Measurements from ENCODE around the gene SSC5D. TPM values are rescaled to one million over a fixed set of nuclear protein-coding genes. Genes with fewer than 3 reads are reported as not detected.

Gene SSC5D
- total and polyA plus RNA-seq, 4 donors, result 2.3 to 6.0 (median 4.1) TPM

DNA sequence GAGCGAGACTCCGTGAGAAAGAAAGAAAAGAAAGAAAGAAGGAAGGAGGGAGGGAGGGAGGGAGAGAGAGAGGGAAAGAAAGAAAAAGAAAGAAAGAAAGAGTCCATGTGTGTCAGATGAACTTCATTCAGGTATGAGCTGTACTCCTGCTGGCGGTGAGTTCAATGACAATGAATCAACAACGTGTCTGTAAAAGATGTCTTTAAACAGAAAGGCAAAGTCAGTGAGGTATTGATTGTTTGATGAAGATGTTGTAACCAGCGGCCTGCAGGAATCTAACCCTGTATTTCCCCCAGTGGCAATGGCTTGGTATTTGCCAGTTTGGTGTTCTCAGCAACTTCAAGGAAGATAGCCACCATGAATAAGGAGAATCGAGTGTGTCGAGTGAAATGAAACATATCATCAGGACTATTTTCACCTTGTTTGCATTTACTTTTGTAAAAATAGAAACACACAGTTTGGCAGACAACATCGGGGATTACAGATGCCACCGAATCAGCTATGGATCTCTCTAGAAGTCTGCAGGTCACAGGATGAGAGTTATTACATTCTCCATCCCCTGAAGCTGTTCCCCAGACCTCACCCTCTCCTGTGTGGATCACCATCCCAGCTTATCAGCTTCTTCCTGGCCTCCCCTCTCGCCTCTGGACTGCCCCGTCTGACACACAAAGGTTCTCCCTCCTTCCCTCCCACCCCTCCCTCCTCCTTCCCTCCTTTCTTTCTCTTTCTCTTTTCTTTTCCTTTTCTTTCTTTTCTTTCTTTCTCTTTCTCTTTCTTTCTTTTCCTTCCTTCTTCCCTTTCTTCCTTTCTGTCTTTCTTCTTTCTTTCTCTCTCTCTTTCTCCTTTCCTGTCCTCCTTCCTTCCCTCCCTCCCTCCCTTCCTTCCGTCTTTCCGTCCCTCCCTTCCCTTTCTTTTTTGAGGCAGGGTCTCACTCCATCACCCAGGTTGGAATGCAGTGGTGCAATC lies 65.3 kb downstream of the SSC5D start:
- Histone ChIP-seq H3K36me3 (ENCODE audit: control insufficient read depth, insufficient read depth, low read length) (no peaks in the 10 kb centered on the region), H3K4me3 (ENCODE audit: low read depth, low read length) (no peak overlapping the region), H3K27ac (ENCODE audit: low read depth, low read length) (no peak overlapping the region), H3K27me3 (ENCODE audit: control insufficient read depth, insufficient read depth, low read length) (peaks cover 8% of the 10 kb centered on the region), H3K9me3 (ENCODE audit: control insufficient read depth, insufficient read depth, low read length) (no peaks in the 10 kb centered on the region), H3K4me1 (ENCODE audit: control insufficient read depth, insufficient read depth, low read length) (peaks cover 8% of the 10 kb centered on the region)
- 56% methylated on average over 13 of the region's 13 CpGs for WGBS (ENCODE audit: insufficient coverage)
- DNase-seq (ENCODE audit: low read depth in 4 of 6, low spot score in 6 of 6), result no peak

DNA sequence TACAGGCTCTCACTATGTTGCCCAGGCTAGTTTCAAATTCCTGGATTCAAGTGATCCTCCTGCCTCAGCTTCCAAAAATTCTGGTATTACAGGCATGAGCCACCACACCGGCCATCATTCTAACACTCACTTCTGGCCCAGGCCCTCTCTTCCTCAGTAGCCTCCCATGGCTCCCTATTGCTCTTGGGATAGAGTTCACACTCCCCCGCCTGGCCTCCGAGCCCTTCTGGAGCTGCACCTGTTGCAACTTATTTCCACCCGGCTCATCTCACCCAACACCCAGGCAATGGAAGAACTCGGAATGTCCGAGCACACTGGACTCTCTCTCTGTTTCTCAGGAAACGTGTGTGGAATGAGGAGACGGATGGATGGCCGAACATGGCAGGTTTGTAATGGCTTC lies 66.1 kb downstream of the SSC5D start:
- DNase-seq (ENCODE audit: low read depth in 4 of 6, low spot score in 6 of 6), result no peak
- no peaks in the 10 kb centered on the region for H3K9me3 ChIP-seq (ENCODE audit: control insufficient read depth, insufficient read depth, low read length)
- no peaks in the 10 kb centered on the region for H3K36me3 ChIP-seq (ENCODE audit: control insufficient read depth, insufficient read depth, low read length)
- H3K4me3 ChIP-seq (ENCODE audit: low read depth, low read length), result no peak overlapping the region
- peaks cover 9% of the 10 kb centered on the region for H3K27me3 ChIP-seq (ENCODE audit: control insufficient read depth, insufficient read depth, low read length)
- 63% methylated on average over 2 of the region's 9 CpGs for WGBS (ENCODE audit: insufficient coverage)
- no peak overlapping the region for H3K27ac ChIP-seq (ENCODE audit: low read depth, low read length)
- peaks cover 8% of the 10 kb centered on the region for H3K4me1 ChIP-seq (ENCODE audit: control insufficient read depth, insufficient read depth, low read length)

DNA sequence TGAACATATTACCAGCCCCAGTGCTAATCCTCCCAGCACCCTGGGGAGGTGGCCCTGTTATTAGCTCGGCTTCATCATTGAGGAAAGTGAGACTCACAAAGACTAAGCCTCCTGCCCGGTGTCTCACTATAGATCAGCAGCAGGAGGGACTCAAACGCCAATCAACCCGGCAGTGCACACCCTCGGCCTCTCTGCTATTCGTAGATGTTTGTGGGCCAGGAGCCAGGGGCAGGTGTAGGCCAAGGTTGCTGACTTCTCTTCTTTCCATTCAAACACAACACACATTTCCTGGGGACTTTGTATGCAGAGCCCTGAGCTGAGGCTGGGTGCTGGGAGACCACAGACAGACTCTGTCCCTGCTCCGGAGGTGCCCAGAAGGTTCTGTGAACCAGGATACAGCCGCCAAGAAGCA lies 66.5 kb downstream of the SSC5D start:
- H3K4me3 ChIP-seq (ENCODE audit: low read depth, low read length), result no peak overlapping the region
- H3K9me3 ChIP-seq (ENCODE audit: control insufficient read depth, insufficient read depth, low read length), result no peaks in the 10 kb centered on the region
- no peak overlapping the region for H3K27ac ChIP-seq (ENCODE audit: low read depth, low read length)
- no peaks in the 10 kb centered on the region for H3K36me3 ChIP-seq (ENCODE audit: control insufficient read depth, insufficient read depth, low read length)
- WGBS (ENCODE audit: insufficient coverage), result 53% methylated on average over 4 of the region's 8 CpGs
- H3K27me3 ChIP-seq (ENCODE audit: control insufficient read depth, insufficient read depth, low read length), result peaks cover 8% of the 10 kb centered on the region
- no peak for DNase-seq (ENCODE audit: low read depth in 4 of 6, low spot score in 6 of 6)
- H3K4me1 ChIP-seq (ENCODE audit: control insufficient read depth, insufficient read depth, low read length), result peaks cover 5% of the 10 kb centered on the region

DNA sequence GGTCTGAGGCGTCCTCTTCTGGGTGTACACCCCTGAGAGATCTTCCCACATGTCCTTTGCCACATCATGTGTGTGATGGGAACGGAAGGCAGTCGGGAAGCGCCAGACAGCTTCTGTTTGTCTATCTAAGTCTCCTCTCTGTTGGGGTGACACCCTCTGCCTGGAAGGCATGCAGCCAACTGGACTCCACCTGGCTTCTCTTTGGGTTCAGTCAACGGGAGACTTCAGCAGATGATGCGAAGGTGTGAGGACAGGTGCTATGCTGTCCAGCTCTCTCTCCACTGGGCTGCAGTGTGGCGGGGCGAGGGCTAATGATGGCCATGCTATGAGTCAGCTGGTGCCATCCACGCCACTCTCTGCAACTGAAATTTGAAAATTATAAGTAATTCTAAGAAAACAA lies 71.4 kb downstream of the SSC5D start:
- WGBS (ENCODE audit: insufficient coverage), result 82% methylated on average over 6 of the region's 9 CpGs
- Histone ChIP-seq H3K4me3 (ENCODE audit: low read depth, low read length) (no peak overlapping the region), H3K27me3 (ENCODE audit: control insufficient read depth, insufficient read depth, low read length) (peaks cover 3% of the 10 kb centered on the region), H3K9me3 (ENCODE audit: control insufficient read depth, insufficient read depth, low read length) (no peaks in the 10 kb centered on the region), H3K36me3 (ENCODE audit: control insufficient read depth, insufficient read depth, low read length) (no peaks in the 10 kb centered on the region), H3K4me1 (ENCODE audit: control insufficient read depth, insufficient read depth, low read length) (peaks cover 18% of the 10 kb centered on the region), H3K27ac (ENCODE audit: low read depth, low read length) (no peak overlapping the region)
- DNase-seq (ENCODE audit: low read depth in 4 of 6, low spot score in 6 of 6), result no peak

DNA sequence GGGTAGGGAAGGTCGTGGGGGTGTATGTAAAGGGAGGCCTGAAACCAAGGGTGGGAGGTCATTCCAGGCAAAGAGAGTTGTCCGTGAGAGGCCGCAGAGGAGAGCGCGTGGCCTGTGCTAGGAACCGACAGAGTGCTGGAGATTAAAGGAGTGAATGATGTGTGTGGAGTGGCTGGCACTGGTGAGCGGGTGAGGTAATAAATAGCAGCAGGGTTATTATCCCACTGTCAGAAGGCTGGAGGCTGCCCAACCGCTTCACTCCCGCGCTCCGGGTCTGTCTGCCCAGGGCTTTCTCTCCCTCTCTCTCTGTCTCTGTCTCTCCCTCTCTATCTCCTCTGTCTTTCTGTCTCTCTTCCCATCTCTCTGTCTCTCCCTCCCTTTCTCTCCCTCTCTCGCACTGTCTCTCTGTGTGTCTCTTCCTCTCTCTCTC lies 75.0 kb downstream of the SSC5D start:
- DNase-seq (ENCODE audit: low read depth in 4 of 6, low spot score in 6 of 6), result peak in 2 of 6 donors; percentile 74 to 83
- Histone ChIP-seq H3K27me3 (ENCODE audit: control insufficient read depth, insufficient read depth, low read length) (peaks cover 3% of the 10 kb centered on the region), H3K4me1 (ENCODE audit: control insufficient read depth, insufficient read depth, low read length) (peaks cover 18% of the 10 kb centered on the region), H3K36me3 (ENCODE audit: control insufficient read depth, insufficient read depth, low read length) (no peaks in the 10 kb centered on the region), H3K9me3 (ENCODE audit: control insufficient read depth, insufficient read depth, low read length) (no peaks in the 10 kb centered on the region), H3K4me3 (ENCODE audit: low read depth, low read length) (no peak overlapping the region), H3K27ac (ENCODE audit: low read depth, low read length) (no peak overlapping the region)
- WGBS (ENCODE audit: insufficient coverage), result 18% methylated on average over 11 of the region's 12 CpGs

DNA sequence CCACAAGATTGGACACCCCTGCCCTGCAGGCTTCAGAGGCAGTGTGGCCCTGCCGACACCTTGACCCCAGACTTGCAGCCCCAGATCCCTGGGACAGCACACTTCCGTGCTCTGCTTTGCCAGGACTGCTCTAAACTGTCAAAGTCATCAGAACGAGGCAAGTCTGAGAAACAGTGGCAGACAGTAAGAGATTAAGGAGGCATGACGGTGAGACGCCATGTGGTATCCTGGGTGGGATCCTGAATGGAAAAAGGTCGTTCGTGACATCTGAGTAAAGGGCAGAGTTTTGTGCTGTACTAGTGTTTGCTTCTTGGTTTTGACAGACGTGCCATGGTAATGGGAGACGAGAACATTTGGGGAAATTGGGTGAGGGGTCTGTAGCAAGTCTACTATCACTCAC lies 78.6 kb downstream of the SSC5D start:
- Histone ChIP-seq H3K27me3 (ENCODE audit: control insufficient read depth, insufficient read depth, low read length) (no peaks in the 10 kb centered on the region), H3K4me3 (ENCODE audit: low read depth, low read length) (no peak overlapping the region), H3K4me1 (ENCODE audit: control insufficient read depth, insufficient read depth, low read length) (peaks cover 18% of the 10 kb centered on the region), H3K27ac (ENCODE audit: low read depth, low read length) (no peak overlapping the region), H3K36me3 (ENCODE audit: control insufficient read depth, insufficient read depth, low read length) (no peaks in the 10 kb centered on the region), H3K9me3 (ENCODE audit: control insufficient read depth, insufficient read depth, low read length) (no peaks in the 10 kb centered on the region)
- DNase-seq (ENCODE audit: low read depth in 4 of 6, low spot score in 6 of 6), result no peak
- 48% methylated on average over 7 of the region's 9 CpGs for WGBS (ENCODE audit: insufficient coverage)

DNA sequence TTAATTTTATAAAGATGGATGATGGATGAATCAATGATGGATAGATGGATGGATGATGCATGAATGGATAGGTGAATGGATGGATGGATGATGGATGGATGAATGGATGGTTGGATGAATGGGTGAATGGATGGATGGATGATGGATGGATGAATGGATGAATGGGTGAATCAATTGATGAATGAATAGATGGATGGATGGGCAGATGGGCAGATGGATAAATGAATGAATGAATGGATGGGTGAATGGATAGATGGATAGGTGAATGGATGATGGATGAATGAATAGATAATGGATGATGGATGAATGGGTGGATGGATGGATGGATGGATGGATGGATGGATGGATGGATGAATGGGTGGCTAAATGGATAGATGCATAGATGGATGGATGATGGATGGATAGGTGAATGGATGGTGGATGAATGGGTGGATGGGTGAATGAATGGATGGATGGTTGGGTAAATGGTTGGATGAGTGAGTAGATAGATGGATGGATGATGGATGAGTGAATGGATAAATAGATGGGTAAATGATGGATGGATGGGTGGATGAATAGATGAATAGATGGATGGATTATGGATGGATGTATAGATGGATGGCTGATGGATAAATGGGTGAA lies 79.6 kb downstream of the SSC5D start:
- H3K4me3 ChIP-seq (ENCODE audit: low read depth, low read length), result no peak overlapping the region
- H3K9me3 ChIP-seq (ENCODE audit: control insufficient read depth, insufficient read depth, low read length), result no peaks in the 10 kb centered on the region
- H3K4me1 ChIP-seq (ENCODE audit: control insufficient read depth, insufficient read depth, low read length), result peaks cover 15% of the 10 kb centered on the region
- no peak overlapping the region for H3K27ac ChIP-seq (ENCODE audit: low read depth, low read length)
- H3K36me3 ChIP-seq (ENCODE audit: control insufficient read depth, insufficient read depth, low read length), result no peaks in the 10 kb centered on the region
- H3K27me3 ChIP-seq (ENCODE audit: control insufficient read depth, insufficient read depth, low read length), result no peaks in the 10 kb centered on the region
- no peak for DNase-seq (ENCODE audit: low read depth in 4 of 6, low spot score in 6 of 6)

Other genes starting within 250 kb of the SSC5D start
- 10 to 100 TPM; 22.6 to 23.9 TPM for gene PPP6R1, start 229.4 kb upstream of the SSC5D start, total RNA-seq
- 10 to 100 TPM; 58.9 to 66.8 TPM for gene PPP6R1, start 229.4 kb upstream of the SSC5D start, polyA plus RNA-seq (ENCODE audit: insufficient read length in 2 of 2)
- 10 to 100 TPM; 19.6 to 24.0 TPM for gene HSPBP1, start 208.3 kb upstream of the SSC5D start, total RNA-seq
- gene HSPBP1, start 208.3 kb upstream of the SSC5D start, polyA plus RNA-seq (ENCODE audit: insufficient read length in 2 of 2), result 10 to 100 TPM; 68.3 to 71.4 TPM
- 10 to 100 TPM; 46.4 to 51.9 TPM for gene BRSK1, start 204.4 kb upstream of the SSC5D start, total RNA-seq
- gene BRSK1, start 204.4 kb upstream of the SSC5D start, polyA plus RNA-seq (ENCODE audit: insufficient read length in 2 of 2), result 100 to 1,000 TPM; 201 to 206 TPM
- under 1 TPM; 0.66 to 0.89 TPM for gene TMEM150B, start 163.1 kb upstream of the SSC5D start, total RNA-seq
- under 1 TPM; 0.52 to 0.77 TPM for gene TMEM150B, start 163.1 kb upstream of the SSC5D start, polyA plus RNA-seq (ENCODE audit: insufficient read length in 2 of 2)
- gene KMT5C, start 148.6 kb upstream of the SSC5D start, total RNA-seq, result 10 to 100 TPM in 1 of 2 donors, 1 to 10 TPM in 1; 7.0 to 22.4 TPM
- 10 to 100 TPM; 25.5 to 39.2 TPM for gene KMT5C, start 148.6 kb upstream of the SSC5D start, polyA plus RNA-seq (ENCODE audit: insufficient read length in 2 of 2)
- gene COX6B2, start 133.7 kb upstream of the SSC5D start, total RNA-seq, result 1 to 10 TPM in 1 of 2 donors, under 1 TPM in 1; 0.69 to 2.8 TPM
- gene COX6B2, start 133.7 kb upstream of the SSC5D start, polyA plus RNA-seq (ENCODE audit: insufficient read length in 2 of 2), result 1 to 10 TPM; 3.8 to 4.8 TPM
- not detected for gene GARIN5B, start 125.2 kb upstream of the SSC5D start, total RNA-seq
- gene GARIN5B, start 125.2 kb upstream of the SSC5D start, polyA plus RNA-seq (ENCODE audit: insufficient read length in 2 of 2), result under 1 TPM; 0.14 to 0.43 TPM
- under 1 TPM; 0.20 to 0.22 TPM for gene IL11, start 118.0 kb upstream of the SSC5D start, total RNA-seq
- 1 to 10 TPM; 1.5 to 1.9 TPM for gene IL11, start 118.0 kb upstream of the SSC5D start, polyA plus RNA-seq (ENCODE audit: insufficient read length in 2 of 2)
- gene TMEM190, start 111.6 kb upstream of the SSC5D start, total RNA-seq, result 1 to 10 TPM in 1 of 2 donors, under 1 TPM in 1; 0.40 to 2.2 TPM
- gene TMEM190, start 111.6 kb upstream of the SSC5D start, polyA plus RNA-seq (ENCODE audit: insufficient read length in 2 of 2), result 1 to 10 TPM in 1 of 2 donors, under 1 TPM in 1; 0.65 to 5.0 TPM
- under 1 TPM in 1 of 2 donors, not detected in 1; 0.55 TPM for gene TMEM238, start 104.1 kb upstream of the SSC5D start, total RNA-seq
- gene TMEM238, start 104.1 kb upstream of the SSC5D start, polyA plus RNA-seq (ENCODE audit: insufficient read length in 2 of 2), result under 1 TPM; 0.69 to 0.86 TPM
- gene RPL28, start 102.5 kb upstream of the SSC5D start, total RNA-seq, result 100 to 1,000 TPM; 135 to 417 TPM
- gene RPL28, start 102.5 kb upstream of the SSC5D start, polyA plus RNA-seq (ENCODE audit: insufficient read length in 2 of 2), result 1,000 to 10,000 TPM; 1,153 to 1,205 TPM
- 10 to 100 TPM; 14.6 to 55.8 TPM for gene UBE2S, start 80.6 kb upstream of the SSC5D start, total RNA-seq
- gene UBE2S, start 80.6 kb upstream of the SSC5D start, polyA plus RNA-seq (ENCODE audit: insufficient read length in 2 of 2), result 100 to 1,000 TPM; 104 to 124 TPM
- gene SHISA7, start 45.1 kb upstream of the SSC5D start, total RNA-seq, result 1 to 10 TPM; 4.0 to 5.2 TPM
- gene SHISA7, start 45.1 kb upstream of the SSC5D start, polyA plus RNA-seq (ENCODE audit: insufficient read length in 2 of 2), result 10 to 100 TPM; 29.1 to 35.6 TPM
- gene ISOC2, start 26.8 kb upstream of the SSC5D start, total RNA-seq, result 10 to 100 TPM; 30.3 to 59.3 TPM
- 10 to 100 TPM; 60.2 to 65.1 TPM for gene ISOC2, start 26.8 kb upstream of the SSC5D start, polyA plus RNA-seq (ENCODE audit: insufficient read length in 2 of 2)
- not detected for gene C19orf85, start 23.7 kb upstream of the SSC5D start, total RNA-seq
- gene C19orf85, start 23.7 kb upstream of the SSC5D start, polyA plus RNA-seq (ENCODE audit: insufficient read length in 2 of 2), result not detected
- 1 to 10 TPM; 1.5 to 1.7 TPM for gene ZNF628, start 11.8 kb upstream of the SSC5D start, total RNA-seq
- 1 to 10 TPM; 5.7 to 6.6 TPM for gene ZNF628, start 11.8 kb upstream of the SSC5D start, polyA plus RNA-seq (ENCODE audit: insufficient read length in 2 of 2)
- 10 to 100 TPM; 16.2 to 45.6 TPM for gene NAT14, start 3.2 kb upstream of the SSC5D start, total RNA-seq
- gene NAT14, start 3.2 kb upstream of the SSC5D start, polyA plus RNA-seq (ENCODE audit: insufficient read length in 2 of 2), result 10 to 100 TPM; 93.2 to 94.0 TPM
- gene SBK2, start 48.7 kb downstream of the SSC5D start, total RNA-seq, result under 1 TPM in 1 of 2 donors, not detected in 1; 0.44 TPM
- gene SBK2, start 48.7 kb downstream of the SSC5D start, polyA plus RNA-seq (ENCODE audit: insufficient read length in 2 of 2), result under 1 TPM in 1 of 2 donors, not detected in 1; 0.15 TPM
- gene SBK3, start 57.1 kb downstream of the SSC5D start, total RNA-seq, result under 1 TPM in 1 of 2 donors, not detected in 1; 0.11 TPM
- gene SBK3, start 57.1 kb downstream of the SSC5D start, polyA plus RNA-seq (ENCODE audit: insufficient read length in 2 of 2), result under 1 TPM in 1 of 2 donors, not detected in 1; 0.17 TPM
- 1 to 10 TPM; 2.1 to 9.9 TPM for gene ZNF579, start 92.4 kb downstream of the SSC5D start, total RNA-seq
- 10 to 100 TPM; 24.9 to 25.3 TPM for gene ZNF579, start 92.4 kb downstream of the SSC5D start, polyA plus RNA-seq (ENCODE audit: insufficient read length in 2 of 2)
- 1 to 10 TPM; 2.3 to 7.5 TPM for gene FIZ1, start 111.1 kb downstream of the SSC5D start, total RNA-seq
- 10 to 100 TPM; 23.4 to 26.5 TPM for gene FIZ1, start 111.1 kb downstream of the SSC5D start, polyA plus RNA-seq (ENCODE audit: insufficient read length in 2 of 2)
- 1 to 10 TPM; 5.1 to 9.6 TPM for gene ZNF524, start 111.9 kb downstream of the SSC5D start, total RNA-seq
- 10 to 100 TPM; 11.2 to 13.6 TPM for gene ZNF524, start 111.9 kb downstream of the SSC5D start, polyA plus RNA-seq (ENCODE audit: insufficient read length in 2 of 2)
- gene ZNF865, start 117.2 kb downstream of the SSC5D start, total RNA-seq, result 1 to 10 TPM; 1.4 to 2.1 TPM
- 10 to 100 TPM; 14.8 to 15.4 TPM for gene ZNF865, start 117.2 kb downstream of the SSC5D start, polyA plus RNA-seq (ENCODE audit: insufficient read length in 2 of 2)
- gene ZNF784, start 136.1 kb downstream of the SSC5D start, total RNA-seq, result 1 to 10 TPM; 2.9 to 6.3 TPM
- gene ZNF784, start 136.1 kb downstream of the SSC5D start, polyA plus RNA-seq (ENCODE audit: insufficient read length in 2 of 2), result 10 to 100 TPM in 1 of 2 donors, 1 to 10 TPM in 1; 9.9 to 12.8 TPM
- gene ZNF580, start 152.6 kb downstream of the SSC5D start, total RNA-seq, result 10 to 100 TPM in 1 of 2 donors, 1 to 10 TPM in 1; 3.5 to 15.6 TPM
- 10 to 100 TPM; 61.7 to 71.7 TPM for gene ZNF580, start 152.6 kb downstream of the SSC5D start, polyA plus RNA-seq (ENCODE audit: insufficient read length in 2 of 2)
- gene ZNF581, start 155.2 kb downstream of the SSC5D start, total RNA-seq, result 10 to 100 TPM in 1 of 2 donors, 1 to 10 TPM in 1; 6.6 to 10.5 TPM
- 10 to 100 TPM; 19.0 to 20.5 TPM for gene ZNF581, start 155.2 kb downstream of the SSC5D start, polyA plus RNA-seq (ENCODE audit: insufficient read length in 2 of 2)
- 10 to 100 TPM; 13.4 to 14.1 TPM for gene CCDC106, start 159.8 kb downstream of the SSC5D start, total RNA-seq
- 10 to 100 TPM; 56.9 to 57.6 TPM for gene CCDC106, start 159.8 kb downstream of the SSC5D start, polyA plus RNA-seq (ENCODE audit: insufficient read length in 2 of 2)
- gene U2AF2, start 166.6 kb downstream of the SSC5D start, total RNA-seq, result 100 to 1,000 TPM in 1 of 2 donors, 10 to 100 TPM in 1; 60.7 to 119 TPM
- gene U2AF2, start 166.6 kb downstream of the SSC5D start, polyA plus RNA-seq (ENCODE audit: insufficient read length in 2 of 2), result 100 to 1,000 TPM; 203 to 207 TPM
- gene EPN1, start 186.8 kb downstream of the SSC5D start, total RNA-seq, result 10 to 100 TPM; 31.3 to 33.4 TPM
- 100 to 1,000 TPM; 188 to 192 TPM for gene EPN1, start 186.8 kb downstream of the SSC5D start, polyA plus RNA-seq (ENCODE audit: insufficient read length in 2 of 2)
- gene NLRP9, start 250.0 kb downstream of the SSC5D start, total RNA-seq, result not detected
- gene NLRP9, start 250.0 kb downstream of the SSC5D start, polyA plus RNA-seq (ENCODE audit: insufficient read length in 2 of 2), result under 1 TPM in 1 of 2 donors, not detected in 1; 0.08 TPM

Measured in spinal cord (tissue), 10 donors.